Gastrocnemius medialis (tissue), 4 donors: Measurements from ENCODE around the gene GMFB.

Experiments
- CTCF ChIP-seq, 5 experiments: fragments of 450-650 bp in 3 of 5; fragments of 200-600 bp in 2 of 5; sonication (generic) in 2 of 5; IDR thresholded peaks in 4 of 5; conservative IDR thresholded peaks in 1 of 5; 1 replicate in 4 of 5; 2 replicates in 1 of 5; pipeline ENCODE4 v1.5.1; 2016 to 2019; ENCODE audit warnings: antibody characterized with exemption in 5 of 5, mild to moderate bottlenecking in 3 of 5, moderate library complexity in 3 of 5
- POLR2A ChIP-seq, 2 donors: fragments of 450-650 bp; IDR thresholded peaks; one replicate each; pipeline ENCODE4 v1.6.1; 2017; ENCODE audit warnings: antibody characterized with exemption in 2 of 2, mild to moderate bottlenecking in 2 of 2, moderate library complexity in 2 of 2

- TF ChIP-seq CTCF (IDR thresholded peaks at IDR 0.05 in 4 of 5, conservative IDR thresholded peaks at IDR 0.05 in 1 of 5) (no peak), POLR2A (IDR thresholded peaks at IDR 0.05) (no peak)
Measured at GRCh38 chr14:54457609-54457996, 31.2 kb downstream of the GMFB start.
